Stimulated activated CD8-positive, alpha-beta memory T cell treated with anti-CD3 and anti-CD28 coated beads, Interleukin-12 subunit alpha, Interleukin-12 subunit beta, amount 100 ng/mL, for 4 hours (primary cell): Measurements from ENCODE around the gene PRSS58.

Experiments used
- DNase-seq: peaks from one replicate; pipeline ENCODE4 v3.0.0-alpha.2; 2020; ENCODE audit warnings: low read depth

PRSS58 gene

GRCh38 chr7:142257958-142258357 lies at the start of gene PRSS58:
TSS of gene PRSS58 (minus strand) at chr7:142258058. CDS start at chr7:142257707, 351 bp downstream.
- DNase-seq: no peak

- DNase-seq: no peak
These were observed 49.5 kb upstream of the PRSS58 start for GRCh38 chr7:142307246-142307900.

- no peak for DNase-seq
These were observed 45.8 kb upstream of the PRSS58 start for GRCh38 chr7:142303650-142304049.

DNA sequence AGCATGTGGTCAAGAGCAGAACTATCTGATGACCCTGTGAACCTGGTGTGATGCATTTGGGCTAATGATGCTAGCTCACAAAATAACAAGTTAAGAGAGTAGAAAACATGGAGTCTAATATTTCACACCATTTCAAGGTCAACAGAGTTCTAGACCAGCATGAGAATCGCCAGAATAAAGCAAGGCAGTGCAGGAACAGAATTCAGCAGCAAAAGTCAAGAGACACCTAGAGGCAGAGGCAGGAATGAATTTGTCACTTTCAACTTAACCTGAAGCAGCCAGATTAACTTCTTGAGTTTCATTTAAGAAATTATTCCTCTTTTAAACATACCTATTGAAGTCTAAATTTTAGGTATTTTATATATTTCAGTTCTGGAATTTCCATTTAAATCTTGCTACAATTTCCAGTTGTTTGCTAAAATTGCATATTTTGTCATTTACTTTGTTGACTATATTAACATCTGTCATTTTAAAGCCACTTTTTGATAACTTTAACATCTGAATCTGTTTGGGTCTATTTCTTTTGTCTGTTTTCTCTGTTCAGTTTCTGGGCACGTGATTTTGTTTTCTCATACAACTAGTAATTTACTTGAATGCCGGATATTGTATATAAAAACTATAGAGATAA lies 44.2 kb upstream of the PRSS58 start:
- no peak for DNase-seq

GRCh38 chr7:142301299-142301698 lies 43.4 kb upstream of the PRSS58 start:
- no peak for DNase-seq

DNA sequence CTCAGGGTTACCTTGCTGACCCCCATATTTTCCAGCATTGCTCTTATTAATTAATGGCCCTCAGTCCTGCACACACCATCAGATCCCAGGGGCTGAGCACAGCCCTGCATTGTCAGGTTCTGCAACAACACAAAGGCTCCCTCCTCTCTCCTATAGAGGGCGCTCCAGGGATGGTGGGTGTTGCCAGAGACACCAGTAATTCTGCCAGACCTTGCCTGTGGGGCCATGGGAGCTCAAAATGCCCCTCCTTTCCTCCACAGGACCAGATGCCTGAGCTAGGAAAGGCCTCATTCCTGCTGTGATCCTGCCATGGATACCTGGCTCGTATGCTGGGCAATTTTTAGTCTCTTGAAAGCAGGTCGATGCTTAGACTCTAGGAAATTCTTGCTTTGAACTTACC lies 42.8 kb upstream of the PRSS58 start:
- DNase-seq: no peak

DNA sequence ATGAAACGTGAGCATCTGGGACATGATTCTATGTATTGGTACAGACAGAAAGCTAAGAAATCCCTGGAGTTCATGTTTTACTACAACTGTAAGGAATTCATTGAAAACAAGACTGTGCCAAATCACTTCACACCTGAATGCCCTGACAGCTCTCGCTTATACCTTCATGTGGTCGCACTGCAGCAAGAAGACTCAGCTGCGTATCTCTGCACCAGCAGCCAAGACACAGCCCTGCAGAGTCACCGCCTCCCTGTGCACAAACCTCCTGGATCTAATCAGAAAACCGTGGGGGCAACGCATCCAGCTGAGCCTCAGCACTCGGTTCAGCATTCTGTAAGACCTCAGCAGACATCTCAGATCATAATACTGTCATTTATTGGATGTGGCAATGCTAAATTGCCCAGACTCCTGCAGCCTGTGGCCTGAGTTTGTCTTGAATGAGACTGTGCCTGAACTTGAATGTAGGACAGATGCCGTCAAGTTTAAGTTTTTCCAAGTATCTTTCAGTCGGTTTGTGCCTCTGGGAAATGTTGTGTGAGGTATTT lies 41.5 kb upstream of the PRSS58 start:
- no peak for DNase-seq

- DNase-seq: no peak
These were observed 40.8 kb upstream of the PRSS58 start for GRCh38 chr7:142298627-142299026.

DNA sequence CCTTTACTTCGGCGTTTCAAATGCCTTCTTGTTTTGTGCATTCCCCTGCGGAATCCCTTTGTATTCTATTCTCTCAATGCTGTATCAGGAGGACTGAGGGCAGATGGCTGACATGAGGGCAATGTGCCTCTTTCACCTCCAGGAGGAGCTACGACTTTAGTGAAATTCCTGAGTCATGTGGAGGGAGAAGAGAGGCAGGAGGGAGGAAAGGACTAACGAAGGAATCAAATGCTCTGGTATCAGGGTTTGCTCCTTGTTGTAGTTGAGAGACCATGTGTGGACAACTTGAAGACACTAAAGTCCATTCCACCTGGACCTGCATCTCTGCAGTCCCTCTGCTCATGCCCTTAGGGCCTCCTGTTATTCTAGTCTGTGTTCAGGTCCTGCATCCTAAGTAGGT lies 40.2 kb upstream of the PRSS58 start:
- no peak for DNase-seq

GRCh38 chr7:142280263-142280662 lies 22.4 kb upstream of the PRSS58 start:
- no peak for DNase-seq

DNA sequence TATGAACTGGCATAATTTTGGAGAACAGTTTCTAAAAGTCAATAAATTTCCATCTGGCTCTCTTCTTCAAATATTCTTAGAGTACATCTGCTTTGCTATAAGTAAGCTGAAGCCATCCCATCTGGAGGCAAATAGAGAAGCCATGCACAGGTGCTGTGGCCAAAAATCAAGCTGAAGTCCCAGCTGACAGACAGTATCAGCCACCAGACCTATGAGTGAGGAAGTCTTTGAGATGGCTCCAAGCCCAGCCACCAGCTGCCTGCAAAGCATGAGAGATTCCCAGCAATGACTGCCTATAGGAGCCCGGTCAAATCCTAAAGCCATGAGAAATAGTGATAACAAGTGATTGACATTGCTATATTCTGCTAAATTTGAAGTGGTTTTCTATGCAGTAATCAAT lies 21.7 kb upstream of the PRSS58 start:
- no peak for DNase-seq

- DNase-seq: no peak
These were observed 17.2 kb upstream of the PRSS58 start for GRCh38 chr7:142275028-142275427.

GRCh38 chr7:142272841-142273240 lies 15.0 kb upstream of the PRSS58 start:
- DNase-seq: no peak

- DNase-seq: no peak
These were observed 5.9 kb upstream of the PRSS58 start for GRCh38 chr7:142263598-142264380.

- DNase-seq: no peak
These were observed 7.2 kb downstream of the PRSS58 start for GRCh38 chr7:142250705-142251104.

GRCh38 chr7:142249918-142250317 lies 7.9 kb downstream of the PRSS58 start:
- DNase-seq: no peak

- no peak for DNase-seq
These were observed 9.4 kb downstream of the PRSS58 start for GRCh38 chr7:142248166-142249160.

DNA sequence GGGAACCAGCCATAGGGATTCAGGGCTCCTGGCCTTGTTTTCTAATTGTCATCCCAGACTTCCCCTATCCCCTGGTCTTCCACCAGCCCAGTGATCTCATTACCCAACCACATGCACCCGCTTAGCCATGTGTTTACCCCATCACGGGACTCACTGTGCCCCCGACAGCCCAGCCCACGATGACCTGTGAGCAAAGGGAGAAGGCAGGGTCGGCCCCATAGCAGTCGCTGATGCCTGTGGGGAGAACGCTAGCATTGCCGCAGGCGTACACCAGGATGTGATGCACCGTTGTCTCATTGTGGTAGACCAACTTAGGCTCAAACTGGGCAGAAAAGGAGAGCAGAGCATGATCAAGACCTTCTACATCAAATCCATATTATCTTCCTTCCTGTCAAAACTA lies 14.0 kb downstream of the PRSS58 start:
- no peak for DNase-seq

GRCh38 chr7:142240546-142240945 lies 17.3 kb downstream of the PRSS58 start:
- DNase-seq: no peak

DNA sequence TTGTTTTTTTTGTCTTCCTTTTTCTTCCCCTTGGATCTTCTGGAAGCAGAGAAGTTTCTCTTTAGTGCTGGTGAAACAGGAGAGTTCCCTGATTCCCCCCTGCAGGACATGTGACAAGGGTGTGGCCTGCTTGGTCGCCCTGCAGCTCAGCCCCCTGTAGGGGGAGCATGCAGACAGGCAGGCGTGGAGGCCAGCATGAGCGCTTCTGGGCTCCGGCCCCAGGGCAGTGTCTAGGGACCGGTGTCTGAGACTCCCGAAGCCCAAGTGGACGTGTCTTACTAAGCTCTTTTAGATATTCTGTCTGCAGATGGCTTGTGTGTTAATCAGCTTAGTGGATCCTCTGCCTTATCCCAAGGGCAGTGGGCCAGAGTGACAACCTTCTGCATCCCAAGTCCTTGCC lies 26.1 kb downstream of the PRSS58 start:
- DNase-seq: no peak

- DNase-seq: no peak
These were observed 29.2 kb downstream of the PRSS58 start for GRCh38 chr7:142228537-142229104.
